ENCODE data around the gene ISG20L2.

ISG20L2 gene

GRCh38 chr1:156704166-156704711, 24.3 kb downstream of the ISG20L2 start:
- ATAC-seq, result no peak
- TF ChIP-seq TOX (CRISPR knock-in tag; IDR thresholded peaks at IDR 0.05; ENCODE audit: borderline replicate concordance), result peak; percentile 19; the same call in 1 of the 2 replicates
- no peak; the same call in 1 of the 2 replicates for TF ChIP-seq ZNF70 (CRISPR knock-in tag; IDR thresholded peaks at IDR 0.05)

GRCh38 chr1:156703741-156704140, 24.8 kb downstream of the ISG20L2 start:
- TF ChIP-seq TOX (CRISPR knock-in tag; IDR thresholded peaks at IDR 0.05; ENCODE audit: borderline replicate concordance), result no peak
- 0 out of 2 replicates have a peak, but pooled peaks have one; percentile 11 for TF ChIP-seq ZNF70 (CRISPR knock-in tag; IDR thresholded peaks at IDR 0.05)
- peak; percentile 14 for ATAC-seq

GRCh38 chr1:156703336-156703735, 25.2 kb downstream of the ISG20L2 start:
- no peak for ATAC-seq
- TF ChIP-seq CREB5 (CRISPR knock-in tag; IDR thresholded peaks at IDR 0.05; ENCODE audit: low read depth) (no peak), ZC3H10 (CRISPR knock-in tag; IDR thresholded peaks at IDR 0.05) (no peak), BACH2 (CRISPR knock-in tag; IDR thresholded peaks at IDR 0.05; ENCODE audit: borderline replicate concordance) (no peak), ISL1 (CRISPR knock-in tag; IDR thresholded peaks at IDR 0.05) (no peak), PPARA (CRISPR knock-in tag; IDR thresholded peaks at IDR 0.05; ENCODE audit: borderline replicate concordance) (no peak), ZNF565 (CRISPR knock-in tag; conservative IDR thresholded peaks at IDR 0.05; ENCODE audit: low read depth) (no peak), CSDC2 (CRISPR knock-in tag; IDR thresholded peaks at IDR 0.05) (no peak), TCF4 (CRISPR knock-in tag; IDR thresholded peaks at IDR 0.05; ENCODE audit: borderline replicate concordance) (no peak), ARNTL (CRISPR knock-in tag; IDR thresholded peaks at IDR 0.05; ENCODE audit: borderline replicate concordance, low read depth) (no peak), ZFP30 (CRISPR knock-in tag; IDR thresholded peaks at IDR 0.05) (no peak), ZNF8 (CRISPR knock-in tag; IDR thresholded peaks at IDR 0.05) (no peak), TOX (CRISPR knock-in tag; IDR thresholded peaks at IDR 0.05; ENCODE audit: borderline replicate concordance) (no peak), ZFP3 (CRISPR knock-in tag; IDR thresholded peaks at IDR 0.05) (no peak), GLIS3 (CRISPR knock-in tag; IDR thresholded peaks at IDR 0.05) (no peak), RARB (CRISPR knock-in tag; IDR thresholded peaks at IDR 0.05) (no peak)
- TF ChIP-seq, protein P1, sequence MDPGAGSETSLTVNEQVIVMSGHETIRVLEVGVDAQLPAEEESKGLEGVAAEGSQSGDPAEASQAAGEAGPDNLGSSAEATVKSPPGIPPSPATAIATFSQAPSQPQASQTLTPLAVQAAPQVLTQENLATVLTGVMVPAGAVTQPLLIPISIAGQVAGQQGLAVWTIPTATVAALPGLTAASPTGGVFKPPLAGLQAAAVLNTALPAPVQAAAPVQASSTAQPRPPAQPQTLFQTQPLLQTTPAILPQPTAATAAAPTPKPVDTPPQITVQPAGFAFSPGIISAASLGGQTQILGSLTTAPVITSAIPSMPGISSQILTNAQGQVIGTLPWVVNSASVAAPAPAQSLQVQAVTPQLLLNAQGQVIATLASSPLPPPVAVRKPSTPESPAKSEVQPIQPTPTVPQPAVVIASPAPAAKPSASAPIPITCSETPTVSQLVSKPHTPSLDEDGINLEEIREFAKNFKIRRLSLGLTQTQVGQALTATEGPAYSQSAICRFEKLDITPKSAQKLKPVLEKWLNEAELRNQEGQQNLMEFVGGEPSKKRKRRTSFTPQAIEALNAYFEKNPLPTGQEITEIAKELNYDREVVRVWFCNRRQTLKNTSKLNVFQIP (CRISPR knock-in tag; IDR thresholded peaks at IDR 0.05; ENCODE audit: borderline replicate concordance, low read depth), result no peak
- TF ChIP-seq, protein P2, sequence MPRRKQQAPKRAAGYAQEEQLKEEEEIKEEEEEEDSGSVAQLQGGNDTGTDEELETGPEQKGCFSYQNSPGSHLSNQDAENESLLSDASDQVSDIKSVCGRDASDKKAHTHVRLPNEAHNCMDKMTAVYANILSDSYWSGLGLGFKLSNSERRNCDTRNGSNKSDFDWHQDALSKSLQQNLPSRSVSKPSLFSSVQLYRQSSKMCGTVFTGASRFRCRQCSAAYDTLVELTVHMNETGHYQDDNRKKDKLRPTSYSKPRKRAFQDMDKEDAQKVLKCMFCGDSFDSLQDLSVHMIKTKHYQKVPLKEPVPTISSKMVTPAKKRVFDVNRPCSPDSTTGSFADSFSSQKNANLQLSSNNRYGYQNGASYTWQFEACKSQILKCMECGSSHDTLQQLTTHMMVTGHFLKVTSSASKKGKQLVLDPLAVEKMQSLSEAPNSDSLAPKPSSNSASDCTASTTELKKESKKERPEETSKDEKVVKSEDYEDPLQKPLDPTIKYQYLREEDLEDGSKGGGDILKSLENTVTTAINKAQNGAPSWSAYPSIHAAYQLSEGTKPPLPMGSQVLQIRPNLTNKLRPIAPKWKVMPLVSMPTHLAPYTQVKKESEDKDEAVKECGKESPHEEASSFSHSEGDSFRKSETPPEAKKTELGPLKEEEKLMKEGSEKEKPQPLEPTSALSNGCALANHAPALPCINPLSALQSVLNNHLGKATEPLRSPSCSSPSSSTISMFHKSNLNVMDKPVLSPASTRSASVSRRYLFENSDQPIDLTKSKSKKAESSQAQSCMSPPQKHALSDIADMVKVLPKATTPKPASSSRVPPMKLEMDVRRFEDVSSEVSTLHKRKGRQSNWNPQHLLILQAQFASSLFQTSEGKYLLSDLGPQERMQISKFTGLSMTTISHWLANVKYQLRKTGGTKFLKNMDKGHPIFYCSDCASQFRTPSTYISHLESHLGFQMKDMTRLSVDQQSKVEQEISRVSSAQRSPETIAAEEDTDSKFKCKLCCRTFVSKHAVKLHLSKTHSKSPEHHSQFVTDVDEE (CRISPR knock-in tag; IDR thresholded peaks at IDR 0.05), result no peak
- TF ChIP-seq, protein P3, sequence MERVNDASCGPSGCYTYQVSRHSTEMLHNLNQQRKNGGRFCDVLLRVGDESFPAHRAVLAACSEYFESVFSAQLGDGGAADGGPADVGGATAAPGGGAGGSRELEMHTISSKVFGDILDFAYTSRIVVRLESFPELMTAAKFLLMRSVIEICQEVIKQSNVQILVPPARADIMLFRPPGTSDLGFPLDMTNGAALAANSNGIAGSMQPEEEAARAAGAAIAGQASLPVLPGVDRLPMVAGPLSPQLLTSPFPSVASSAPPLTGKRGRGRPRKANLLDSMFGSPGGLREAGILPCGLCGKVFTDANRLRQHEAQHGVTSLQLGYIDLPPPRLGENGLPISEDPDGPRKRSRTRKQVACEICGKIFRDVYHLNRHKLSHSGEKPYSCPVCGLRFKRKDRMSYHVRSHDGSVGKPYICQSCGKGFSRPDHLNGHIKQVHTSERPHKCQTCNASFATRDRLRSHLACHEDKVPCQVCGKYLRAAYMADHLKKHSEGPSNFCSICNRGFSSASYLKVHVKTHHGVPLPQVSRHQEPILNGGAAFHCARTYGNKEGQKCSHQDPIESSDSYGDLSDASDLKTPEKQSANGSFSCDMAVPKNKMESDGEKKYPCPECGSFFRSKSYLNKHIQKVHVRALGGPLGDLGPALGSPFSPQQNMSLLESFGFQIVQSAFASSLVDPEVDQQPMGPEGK (CRISPR knock-in tag; IDR thresholded peaks at IDR 0.05; ENCODE audit: borderline replicate concordance), result no peak

GRCh38 chr1:156700736-156701531, 27.6 kb downstream of the ISG20L2 start:
- ATAC-seq, result no peak
- TF ChIP-seq CREB5 (CRISPR knock-in tag; IDR thresholded peaks at IDR 0.05; ENCODE audit: low read depth) (no peak), BACH2 (CRISPR knock-in tag; IDR thresholded peaks at IDR 0.05; ENCODE audit: borderline replicate concordance) (no peak), ZNF565 (CRISPR knock-in tag; conservative IDR thresholded peaks at IDR 0.05; ENCODE audit: low read depth) (no peak), ZFP3 (CRISPR knock-in tag; IDR thresholded peaks at IDR 0.05) (no peak), PPARA (CRISPR knock-in tag; IDR thresholded peaks at IDR 0.05; ENCODE audit: borderline replicate concordance) (no peak), ZNF8 (CRISPR knock-in tag; IDR thresholded peaks at IDR 0.05) (no peak), CSDC2 (CRISPR knock-in tag; IDR thresholded peaks at IDR 0.05) (no peak)
- TF ChIP-seq, protein P3 (CRISPR knock-in tag; IDR thresholded peaks at IDR 0.05; ENCODE audit: borderline replicate concordance), result no peak
- TF ChIP-seq, protein P4, sequence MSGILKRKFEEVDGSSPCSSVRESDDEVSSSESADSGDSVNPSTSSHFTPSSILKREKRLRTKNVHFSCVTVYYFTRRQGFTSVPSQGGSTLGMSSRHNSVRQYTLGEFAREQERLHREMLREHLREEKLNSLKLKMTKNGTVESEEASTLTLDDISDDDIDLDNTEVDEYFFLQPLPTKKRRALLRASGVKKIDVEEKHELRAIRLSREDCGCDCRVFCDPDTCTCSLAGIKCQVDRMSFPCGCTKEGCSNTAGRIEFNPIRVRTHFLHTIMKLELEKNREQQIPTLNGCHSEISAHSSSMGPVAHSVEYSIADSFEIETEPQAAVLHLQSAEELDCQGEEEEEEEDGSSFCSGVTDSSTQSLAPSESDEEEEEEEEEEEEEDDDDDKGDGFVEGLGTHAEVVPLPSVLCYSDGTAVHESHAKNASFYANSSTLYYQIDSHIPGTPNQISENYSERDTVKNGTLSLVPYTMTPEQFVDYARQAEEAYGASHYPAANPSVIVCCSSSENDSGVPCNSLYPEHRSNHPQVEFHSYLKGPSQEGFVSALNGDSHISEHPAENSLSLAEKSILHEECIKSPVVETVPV (CRISPR knock-in tag; IDR thresholded peaks at IDR 0.05), result no peak

Measured in SK-N-SH treated with all-trans-retinoic acid at 6 μM for 48 hours (cell line).